CD14-positive monocyte (primary cell): ENCODE data around the gene MACF1. TPM values are rescaled to one million over a fixed set of nuclear protein-coding genes. Genes with fewer than 3 reads are reported as not detected.
"Not testable (repeated sequence)": the region's sequence is repeated elsewhere in the genome, so short reads cannot be mapped to it uniquely, and the experiment has no call there.

ENCODE experiments used
- DNase-seq, 3 donors: peaks; one replicate each; pipeline ENCODE4 v3.0.0-alpha.2; 2011 to 2022
- H2AFZ ChIP-seq: 2 replicates; pipeline ENCODE4 v1.6.0; 2012; ENCODE audit warnings: mild to moderate bottlenecking, low read depth, low read length, inconsistent platforms; ENCODE audit not compliant: insufficient read depth, poor library complexity, severe bottlenecking
- H3K27ac ChIP-seq, 2 donors: 1 replicate in 1 of 2; 2 replicates in 1 of 2; pipeline ENCODE4 v1.5.1; 2012 to 2013; ENCODE audit warnings: low read length in 2 of 2, control low read depth in 1 of 2, inconsistent platforms in 1 of 2, low read depth in 1 of 2, mild to moderate bottlenecking in 1 of 2
- H3K27me3 ChIP-seq, 2 donors: one replicate each; pipeline versions ENCODE4 v1.6.0 to v1.6.1; 2011 to 2013; ENCODE audit warnings: low read length in 2 of 2; ENCODE audit not compliant: control insufficient read depth in 2 of 2, insufficient read depth in 2 of 2
- H3K36me3 ChIP-seq, 2 donors: replicated peaks in 1 of 2; 1 replicate in 1 of 2; 2 replicates in 1 of 2; pipeline versions ENCODE4 v1.5.1 to v1.6.1; 2012 to 2013; ENCODE audit warnings: low read length in 2 of 2, control low read depth in 1 of 2, inconsistent platforms in 1 of 2, mild to moderate bottlenecking in 1 of 2; ENCODE audit not compliant: insufficient read depth in 2 of 2, control insufficient read depth in 1 of 2
- H3K4me1 ChIP-seq, 2 donors: 1 replicate in 1 of 2; 2 replicates in 1 of 2; pipeline versions ENCODE4 v1.5.1 to v1.6.1; 2012 to 2013; ENCODE audit warnings: low read length in 2 of 2, control low read depth in 1 of 2, inconsistent platforms in 1 of 2, mild to moderate bottlenecking in 1 of 2, moderate library complexity in 1 of 2; ENCODE audit not compliant: insufficient read depth in 2 of 2, control insufficient read depth in 1 of 2
- H3K4me2 ChIP-seq: replicated peaks from 2 replicates; pipeline ENCODE3; 2012; ENCODE audit warnings: low read length, moderate library complexity, mild to moderate bottlenecking; ENCODE audit not compliant: poor library complexity, severe bottlenecking; ENCODE audit errors: extremely low read depth
- H3K4me3 ChIP-seq, 3 experiments: fragments of 200-600 bp in 1 of 3; sonication (generic) in 1 of 3; replicated peaks in 1 of 3; 1 replicate in 2 of 3; 2 replicates in 1 of 3; pipeline ENCODE4 v1.5.1; 2011 to 2013; ENCODE audit warnings: low read length in 3 of 3, mild to moderate bottlenecking in 3 of 3, control low read depth in 2 of 3, low read depth in 2 of 3, inconsistent platforms in 1 of 3, moderate library complexity in 1 of 3
- H3K79me2 ChIP-seq: 2 replicates; pipeline ENCODE4 v1.6.0; 2012; ENCODE audit warnings: mild to moderate bottlenecking, control low read depth, inconsistent platforms, low read length, moderate library complexity; ENCODE audit not compliant: insufficient read depth
- H3K9ac ChIP-seq: 2 replicates; pipeline ENCODE4 v1.6.0; 2017; ENCODE audit warnings: low read length, mild to moderate bottlenecking; ENCODE audit not compliant: insufficient read depth, poor library complexity, severe bottlenecking
- H3K9me3 ChIP-seq, 2 donors: replicated peaks in 1 of 2; 1 replicate in 1 of 2; 2 replicates in 1 of 2; pipeline versions ENCODE4 v1.5.1 to v1.6.1; 2012 to 2013; ENCODE audit warnings: low read length in 2 of 2, control low read depth in 1 of 2; ENCODE audit not compliant: control insufficient read depth in 1 of 2, insufficient read depth in 1 of 2
- H4K20me1 ChIP-seq: 2 replicates; pipeline ENCODE4 v1.6.0; 2012; ENCODE audit warnings: mild to moderate bottlenecking, low read length, control low read depth, moderate library complexity; ENCODE audit not compliant: insufficient read depth
- H3K27ac Mint-ChIP-seq, 7 donors: one replicate each; pipeline ENCODE4 v1.8.0; 2020; ENCODE audit warnings: mild to moderate bottlenecking in 7 of 7, mixed read lengths in 7 of 7, moderate library complexity in 6 of 7, inconsistent platforms in 2 of 7
- H3K27me3 Mint-ChIP-seq, 3 donors: one replicate each; pipeline ENCODE4 v1.8.0; 2021 to 2022; ENCODE audit warnings: low read depth in 3 of 3, mild to moderate bottlenecking in 3 of 3, mixed read lengths in 3 of 3, moderate library complexity in 3 of 3, inconsistent platforms in 1 of 3
- H3K36me3 Mint-ChIP-seq, 2 donors: one replicate each; pipeline ENCODE4 v1.8.0; 2020; ENCODE audit warnings: mixed read lengths in 2 of 2, inconsistent platforms in 1 of 2, mild to moderate bottlenecking in 1 of 2
- H3K4me1 Mint-ChIP-seq: one replicate; pipeline ENCODE4 v1.8.0; 2020; ENCODE audit warnings: mild to moderate bottlenecking, mixed read lengths
- H3K4me3 Mint-ChIP-seq, 2 donors: one replicate each; pipeline ENCODE4 v1.8.0; 2020; ENCODE audit warnings: mild to moderate bottlenecking in 2 of 2, mixed read lengths in 2 of 2, moderate library complexity in 1 of 2
- H3K9me3 Mint-ChIP-seq, 7 donors: one replicate each; pipeline ENCODE4 v1.8.0; 2020 to 2022; ENCODE audit warnings: mixed read lengths in 7 of 7, mild to moderate bottlenecking in 6 of 7, moderate library complexity in 6 of 7, inconsistent platforms in 2 of 7
- whole genome bisulfite sequencing: methylation state at CpG from one replicate; pipeline ENCODE4 v1.1.5; 2013; ENCODE audit warnings: missing lambda C conversion rate; ENCODE audit not compliant: insufficient coverage; 5-methylcytosine and 5-hydroxymethylcytosine counted together
- intact Hi-C, 2 donors: fragments of 100-400 bp; cut with micrococcal nuclease; formaldehyde crosslinking; loops; one replicate each; pipeline versions ENCODE4 v1.15.0 to v1.15.1; 2023
- polyA plus RNA-seq, 3 donors: library from polyadenylated mRNA; depleted of rRNA in 1 of 3; unstranded in 2 of 3; stranded (reverse) in 1 of 3; fragments of 300-500 nt in 2 of 3; fragments of >200 nt in 1 of 3; fragmentation: Illumina TruSeq in 2 of 3; gene quantifications; 1 replicate in 2 of 3; 2 replicates in 1 of 3; pipeline ENCODE4 v1.2.3, GENCODE V29; 2012 to 2021

Gene MACF1
- polyA plus RNA-seq, 3 donors, result 3.4 to 36.8 (median 4.5) TPM

DNA sequence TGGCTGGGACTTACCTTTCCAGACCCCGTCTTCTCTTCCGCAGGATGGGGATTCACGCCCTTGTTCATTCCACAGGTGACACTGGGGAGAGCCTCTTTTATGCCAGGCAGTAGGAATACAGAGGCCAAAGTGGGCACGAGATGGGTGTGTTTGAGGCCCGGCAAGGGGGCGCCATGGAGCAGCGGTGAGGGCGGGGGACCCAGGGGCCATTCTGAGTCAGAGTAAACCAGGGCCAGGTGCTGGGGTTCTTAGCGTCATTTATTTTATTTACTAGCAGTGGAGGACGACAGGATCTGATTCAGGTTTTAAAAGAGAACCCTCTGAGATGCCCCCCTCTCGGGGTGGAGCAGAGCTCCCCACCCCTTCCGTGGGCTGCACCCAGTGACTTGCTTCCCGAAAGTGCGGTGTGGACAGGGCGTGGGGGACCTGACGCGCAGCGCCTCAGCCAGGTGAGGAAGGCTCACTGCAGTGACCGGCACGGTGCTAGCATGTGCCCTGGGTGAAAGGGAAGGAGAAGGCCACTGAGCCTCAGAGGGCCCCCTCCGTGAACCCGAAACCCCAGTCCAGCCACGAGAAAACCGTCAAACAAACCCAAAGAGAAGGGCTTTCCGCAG lies 307.8 kb downstream of the MACF1 start:
- H3K79me2 ChIP-seq, H3K9me3 ChIP-seq, H3K36me3 Mint-ChIP-seq, H3K4me3 Mint-ChIP-seq, H3K9ac ChIP-seq, H3K36me3 ChIP-seq, H3K4me2 ChIP-seq, DNase-seq, H3K4me1 ChIP-seq, intact Hi-C loops, H3K27ac Mint-ChIP-seq, H4K20me1 ChIP-seq, H2AFZ ChIP-seq, H3K4me3 ChIP-seq, H3K9me3 Mint-ChIP-seq, H3K27ac ChIP-seq: not testable (repeated sequence)
- Mint-ChIP-seq H3K4me1 (peaks cover 15% of the 10 kb centered on the region), H3K27me3 (peaks cover 12 to 31% (median 15%) of the 10 kb centered on the region in 3 donors)
- no CpG with 5 or more reads among the region's 25 CpGs for WGBS
- H3K27me3 ChIP-seq, result peaks cover 0 to 20% of the 10 kb centered on the region in 2 donors

DNA sequence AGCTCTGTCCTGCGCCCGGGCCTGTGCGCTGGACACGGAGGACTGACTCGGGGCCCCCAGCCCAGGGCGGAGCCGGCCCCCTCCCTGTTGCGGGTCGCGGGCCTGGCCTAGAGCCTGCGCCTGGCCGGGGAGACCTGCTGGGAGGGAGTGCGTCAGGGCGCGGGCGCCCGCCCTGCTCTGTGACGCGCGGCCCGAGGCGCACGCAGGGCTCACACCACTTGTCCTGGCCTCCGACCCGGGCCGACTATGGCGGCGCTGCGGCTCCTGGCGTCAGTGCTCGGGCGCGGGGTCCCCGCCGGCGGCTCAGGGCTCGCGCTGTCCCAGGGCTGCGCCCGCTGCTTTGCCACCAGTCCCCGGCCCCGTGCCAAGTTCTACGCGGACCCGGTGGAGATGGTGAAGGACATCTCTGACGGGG lies 310.2 kb downstream of the MACF1 start:
- H3K36me3 ChIP-seq, H3K4me1 ChIP-seq, H3K9ac ChIP-seq, H3K27ac ChIP-seq, H3K9me3 Mint-ChIP-seq, H3K27ac Mint-ChIP-seq, H4K20me1 ChIP-seq, H3K4me1 Mint-ChIP-seq, H3K27me3 ChIP-seq, H2AFZ ChIP-seq, H3K4me2 ChIP-seq, H3K4me3 ChIP-seq, intact Hi-C loops, DNase-seq, H3K79me2 ChIP-seq, H3K9me3 ChIP-seq, H3K36me3 Mint-ChIP-seq, H3K4me3 Mint-ChIP-seq: not testable (repeated sequence)
- H3K27me3 Mint-ChIP-seq, result peaks cover 1 to 16% (median 4%) of the 10 kb centered on the region in 3 donors
- 2% methylated on average over 16 of the region's 46 CpGs for WGBS

DNA sequence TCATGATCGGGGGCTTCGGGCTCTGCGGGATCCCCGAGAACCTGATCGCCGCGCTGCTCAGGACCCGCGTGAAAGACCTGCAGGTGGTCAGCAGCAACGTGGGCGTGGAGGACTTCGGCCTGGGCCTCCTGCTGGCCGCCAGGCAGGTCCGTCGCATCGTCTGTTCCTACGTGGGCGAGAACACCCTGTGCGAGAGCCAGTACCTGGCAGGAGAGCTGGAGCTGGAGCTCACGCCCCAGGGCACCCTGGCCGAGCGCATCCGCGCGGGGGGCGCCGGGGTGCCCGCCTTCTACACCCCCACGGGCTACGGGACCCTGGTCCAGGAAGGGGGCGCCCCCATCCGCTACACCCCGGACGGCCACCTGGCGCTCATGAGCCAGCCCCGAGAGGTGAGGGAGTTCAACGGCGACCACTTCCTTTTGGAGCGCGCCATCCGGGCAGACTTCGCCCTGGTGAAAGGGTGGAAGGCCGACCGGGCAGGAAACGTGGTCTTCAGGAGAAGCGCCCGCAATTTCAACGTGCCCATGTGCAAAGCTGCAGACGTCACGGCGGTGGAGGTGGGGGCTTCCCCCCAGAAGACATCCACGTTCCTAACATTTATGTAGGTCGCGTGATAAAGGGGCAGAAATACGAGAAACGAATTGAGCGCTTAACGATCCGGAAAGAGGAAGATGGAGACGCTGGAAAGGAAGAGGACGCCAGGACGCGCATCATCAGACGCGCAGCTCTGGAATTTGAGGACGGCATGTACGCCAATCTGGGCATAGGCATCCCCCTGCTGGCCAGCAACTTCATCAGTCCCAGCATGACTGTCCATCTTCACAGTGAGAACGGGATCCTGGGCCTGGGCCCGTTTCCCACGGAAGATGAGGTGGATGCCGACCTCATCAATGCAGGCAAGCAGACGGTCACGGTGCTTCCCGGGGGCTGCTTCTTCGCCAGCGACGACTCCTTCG lies 310.9 kb downstream of the MACF1 start:
- peak overlapping the region; percentile 81 to 87 for H3K4me3 Mint-ChIP-seq
- DNase-seq, result peak in 1 of 3 donors; percentile 65
- H3K27ac Mint-ChIP-seq, H3K9me3 Mint-ChIP-seq, H3K36me3 ChIP-seq, H3K36me3 Mint-ChIP-seq, intact Hi-C loops, H3K27ac ChIP-seq, H3K4me3 ChIP-seq, H3K4me1 Mint-ChIP-seq, H3K79me2 ChIP-seq, H2AFZ ChIP-seq, H3K4me1 ChIP-seq, H4K20me1 ChIP-seq, H3K4me2 ChIP-seq, H3K9me3 ChIP-seq, H3K27me3 ChIP-seq, H3K9ac ChIP-seq: not testable (repeated sequence)
- peaks cover 0 to 15% (median 4%) of the 10 kb centered on the region in 3 donors for H3K27me3 Mint-ChIP-seq
- no CpG with 5 or more reads among the region's 78 CpGs for WGBS

DNA sequence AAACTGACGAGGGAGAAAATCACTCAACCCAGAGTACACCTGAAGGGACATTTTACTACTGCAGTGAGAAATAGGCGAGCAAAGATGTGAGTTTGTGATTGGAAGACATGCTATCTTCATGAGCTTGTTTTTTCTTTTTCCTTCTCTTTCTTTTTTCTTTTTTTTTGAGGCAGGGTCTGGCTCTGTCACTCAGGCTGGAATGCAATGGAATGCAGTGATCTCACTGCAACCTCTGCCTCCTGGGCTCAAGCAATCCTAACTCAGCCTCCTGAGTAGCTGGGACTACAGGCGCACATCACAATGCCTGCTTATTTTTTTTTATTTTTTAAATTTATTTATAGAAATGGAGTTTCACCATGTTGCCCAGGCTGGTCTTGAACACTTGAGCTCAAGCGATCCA lies 312.3 kb downstream of the MACF1 start:
- H2AFZ ChIP-seq, H3K4me1 ChIP-seq, H3K27me3 ChIP-seq, intact Hi-C loops, H3K36me3 Mint-ChIP-seq, H3K36me3 ChIP-seq, H3K4me3 ChIP-seq, H3K79me2 ChIP-seq, H3K27ac Mint-ChIP-seq, H3K4me2 ChIP-seq, H3K9ac ChIP-seq, H4K20me1 ChIP-seq, H3K9me3 Mint-ChIP-seq, H3K27ac ChIP-seq, DNase-seq, H3K4me1 Mint-ChIP-seq, H3K4me3 Mint-ChIP-seq, H3K9me3 ChIP-seq: not testable (repeated sequence)
- H3K27me3 Mint-ChIP-seq, result peaks cover 0 to 11% (median 4%) of the 10 kb centered on the region in 3 donors
- WGBS, result no CpG with 5 or more reads among the region's 4 CpGs
